HG03439 (cell line): ENCODE measurements around the gene CCSAP.
"Not testable (repeated sequence)": the region's sequence is repeated elsewhere in the genome, so short reads cannot be mapped to it uniquely, and the experiment has no call there.

Source experiments
- ATAC-seq: cut with Tn5 transposase; IDR thresholded peaks from one replicate; pipeline ENCODE4 v1.9.1; 2021; ENCODE audit warnings: mild to moderate bottlenecking, moderate library complexity; ENCODE audit not compliant: unreplicated experiment

CCSAP gene

DNA sequence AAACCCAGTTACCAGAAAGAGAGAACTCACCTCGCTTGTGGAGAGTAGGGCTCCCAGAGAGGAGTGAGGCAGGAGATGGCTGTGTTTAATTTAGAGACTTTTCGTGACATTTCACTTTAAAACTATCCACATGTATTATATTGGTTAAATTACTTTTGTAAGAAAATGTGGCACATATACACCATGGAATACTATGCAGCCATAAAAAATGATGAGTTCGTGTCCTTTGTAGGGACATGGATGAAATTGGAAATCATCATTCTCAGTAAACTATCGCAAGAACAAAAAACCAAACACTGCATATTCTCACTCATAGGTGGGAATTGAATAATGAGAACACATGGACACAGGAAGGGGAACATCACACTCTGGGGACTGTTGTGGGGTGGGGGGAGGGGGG, 51.2 kb downstream of the CCSAP start:
- not testable (repeated sequence) for ATAC-seq

DNA sequence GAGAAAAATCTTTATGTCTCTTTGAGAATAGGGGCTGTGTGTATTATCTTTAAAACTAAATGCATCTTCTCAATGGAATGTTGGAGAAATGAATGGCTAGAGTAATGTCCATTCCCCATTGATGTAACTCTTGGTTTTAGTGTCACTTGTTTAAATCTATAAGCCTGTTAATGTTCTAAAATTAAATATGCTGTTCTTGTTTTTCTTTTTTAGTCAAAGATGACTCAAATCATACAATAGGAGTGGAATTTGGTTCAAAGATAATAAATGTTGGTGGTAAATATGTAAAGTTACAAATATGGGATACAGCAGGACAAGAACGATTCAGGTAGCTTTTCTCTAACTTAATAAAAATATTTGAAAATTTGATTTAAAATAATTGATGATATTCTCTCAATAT, 54.3 kb downstream of the CCSAP start:
- ATAC-seq: no peak

DNA sequence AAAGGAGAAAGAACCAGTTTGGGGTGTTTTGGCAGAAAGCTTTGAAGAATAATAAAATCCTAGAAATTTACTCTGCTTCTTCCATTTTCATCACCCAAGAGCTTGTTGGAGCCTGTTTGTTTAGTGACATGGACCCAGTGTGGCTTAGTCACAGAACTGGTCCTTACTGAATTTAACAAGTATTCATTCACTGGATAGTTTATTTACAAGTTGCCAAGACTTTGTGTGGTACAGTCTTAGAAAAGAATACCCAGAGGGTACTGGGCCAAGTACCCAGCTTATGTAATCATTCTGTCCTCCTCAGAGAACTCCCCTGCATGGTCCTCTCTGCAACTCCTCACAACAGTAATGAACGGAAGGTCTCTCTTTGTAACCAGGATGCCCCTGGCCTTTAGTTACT, 55.6 kb downstream of the CCSAP start:
- no peak for ATAC-seq

DNA sequence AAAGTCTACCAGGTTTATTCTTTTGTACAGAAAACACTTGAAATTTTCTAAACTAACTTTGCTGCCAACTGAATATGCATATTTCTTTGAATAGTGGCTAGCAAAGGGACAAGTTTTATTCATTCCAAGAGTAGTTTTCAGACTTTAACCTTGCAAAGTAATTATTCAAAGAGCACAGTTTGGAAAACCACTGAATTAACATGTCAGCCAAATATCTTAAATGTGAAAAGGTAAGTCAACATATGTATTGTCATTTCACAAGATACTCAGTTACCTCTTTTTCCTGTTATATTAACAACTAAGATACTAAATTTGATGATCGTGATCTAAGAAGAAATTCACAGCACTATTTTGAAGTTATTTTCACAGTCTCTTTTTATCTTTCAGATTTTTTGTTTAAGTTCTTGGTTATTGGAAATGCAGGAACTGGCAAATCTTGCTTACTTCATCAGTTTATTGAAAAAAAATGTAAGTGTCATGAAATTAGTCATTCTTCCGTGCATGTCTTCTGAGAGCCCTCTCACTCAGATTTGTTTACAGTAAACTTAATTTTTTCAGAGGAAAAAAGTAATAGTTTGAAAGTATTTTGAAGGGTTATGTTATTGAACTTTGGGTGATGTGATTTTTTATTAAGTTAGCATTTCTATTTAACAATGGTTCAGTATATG, 56.6 kb downstream of the CCSAP start:
- no peak for ATAC-seq

DNA sequence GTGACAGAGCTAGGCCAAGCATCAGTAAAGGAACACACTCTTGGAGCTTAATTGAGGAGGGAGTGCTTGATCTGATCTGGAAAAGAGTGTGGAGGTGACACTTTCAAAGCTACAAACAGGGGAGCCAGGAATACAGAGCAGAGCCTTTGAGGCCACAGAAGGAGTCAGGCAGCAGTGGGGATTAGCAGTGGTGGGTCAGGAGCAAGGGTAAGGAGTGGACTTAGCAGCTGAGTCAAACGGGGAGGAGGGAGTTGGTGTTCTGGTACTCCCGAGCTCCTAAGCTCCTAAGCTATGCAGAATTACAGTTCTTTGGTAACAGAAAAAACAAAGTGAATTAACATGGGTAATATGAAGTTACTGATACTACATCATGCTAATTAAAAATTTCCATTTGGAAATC, 57.4 kb downstream of the CCSAP start:
- ATAC-seq: no peak

DNA sequence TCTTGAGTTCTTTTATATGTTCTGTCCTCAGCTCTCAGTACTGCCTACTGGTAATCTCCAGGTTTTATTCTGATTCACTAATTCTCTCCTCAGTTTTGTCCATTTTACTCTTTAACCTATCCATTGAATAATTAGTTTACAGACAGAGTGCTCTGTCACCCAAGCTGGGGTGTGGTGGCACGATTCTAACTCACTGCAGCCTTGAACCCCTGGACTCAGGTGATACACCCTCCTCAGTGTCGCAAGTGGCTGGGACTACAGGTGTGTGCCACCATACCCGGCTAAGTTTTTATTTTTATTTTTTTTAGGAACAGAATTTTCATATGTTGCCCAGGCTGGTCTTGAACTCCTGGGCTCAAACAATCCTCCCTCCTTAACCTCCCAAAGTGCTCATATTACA, 58.0 kb downstream of the CCSAP start:
- no peak for ATAC-seq

DNA sequence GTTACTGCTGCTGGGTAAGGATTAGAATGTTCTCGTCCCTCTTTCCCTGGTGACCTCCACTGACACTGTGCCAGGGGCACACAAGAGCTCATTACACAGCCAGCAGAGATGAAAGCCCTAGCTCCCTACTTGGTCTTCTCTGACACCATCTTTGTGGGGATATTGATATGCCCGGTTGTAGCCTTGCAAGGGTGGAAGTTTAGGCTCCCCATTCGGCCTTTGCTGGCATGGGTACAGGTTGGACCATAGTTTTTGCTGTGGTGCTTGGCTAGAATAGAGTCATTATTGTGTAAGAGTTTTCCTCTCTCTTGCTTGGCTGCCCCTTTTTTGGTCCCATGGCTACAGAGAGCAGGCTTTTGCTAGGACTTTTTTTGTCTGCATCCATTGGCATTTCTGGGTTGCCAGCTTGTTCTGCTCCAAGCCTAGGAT, 59.6 kb downstream of the CCSAP start:
- ATAC-seq: no peak

DNA sequence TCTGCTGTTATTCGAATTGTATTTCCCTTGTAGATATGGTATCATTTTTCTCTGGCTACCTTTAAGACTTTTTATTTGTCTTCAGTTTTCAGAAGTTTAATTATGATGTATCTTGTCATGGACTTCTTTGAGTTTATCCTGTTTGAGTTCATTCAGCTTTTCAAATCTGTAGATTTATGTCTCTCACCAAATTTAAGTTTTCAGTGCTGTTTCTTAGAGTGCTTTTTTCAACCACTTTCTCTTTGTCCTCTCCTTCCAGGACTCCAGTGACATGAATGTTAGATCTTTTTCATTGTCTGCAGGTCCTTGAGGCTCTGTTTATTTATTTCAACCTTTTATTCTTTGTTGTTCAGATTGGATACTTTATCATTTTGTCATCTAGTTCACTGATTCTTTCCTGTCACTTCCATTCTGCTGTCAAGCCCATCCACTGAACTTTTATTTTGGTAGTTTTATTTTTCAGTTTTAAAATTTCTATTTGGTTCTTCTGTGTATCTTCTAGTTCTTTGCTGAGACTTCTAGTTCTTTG, 60.5 kb downstream of the CCSAP start:
- no peak for ATAC-seq

DNA sequence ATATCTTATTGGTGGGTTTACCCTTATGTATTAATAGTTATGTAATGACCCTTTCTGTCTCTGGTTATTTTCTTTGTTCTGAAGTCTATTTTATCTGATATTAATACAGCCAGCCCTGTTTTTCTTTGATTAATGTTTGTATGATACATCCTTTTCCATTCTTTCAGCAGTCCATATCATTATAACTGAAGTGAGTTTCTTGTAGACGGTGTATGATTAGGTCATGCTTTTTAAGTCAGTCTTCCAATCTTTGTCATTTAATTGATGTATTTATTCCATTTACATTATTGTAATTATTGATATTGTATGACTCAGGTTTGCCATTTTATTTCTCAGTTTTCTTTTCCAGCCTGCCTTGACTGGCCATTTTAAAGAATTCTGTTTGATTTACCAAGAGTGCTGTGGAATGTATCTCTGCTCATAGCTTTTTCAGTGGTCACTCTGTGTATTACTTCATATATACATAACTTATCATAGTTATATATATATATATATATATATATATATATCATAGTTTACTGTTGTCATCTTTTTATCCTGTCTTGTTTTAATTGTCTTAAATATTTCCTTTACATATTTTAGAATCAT, 61.4 kb downstream of the CCSAP start:
- no peak for ATAC-seq

DNA sequence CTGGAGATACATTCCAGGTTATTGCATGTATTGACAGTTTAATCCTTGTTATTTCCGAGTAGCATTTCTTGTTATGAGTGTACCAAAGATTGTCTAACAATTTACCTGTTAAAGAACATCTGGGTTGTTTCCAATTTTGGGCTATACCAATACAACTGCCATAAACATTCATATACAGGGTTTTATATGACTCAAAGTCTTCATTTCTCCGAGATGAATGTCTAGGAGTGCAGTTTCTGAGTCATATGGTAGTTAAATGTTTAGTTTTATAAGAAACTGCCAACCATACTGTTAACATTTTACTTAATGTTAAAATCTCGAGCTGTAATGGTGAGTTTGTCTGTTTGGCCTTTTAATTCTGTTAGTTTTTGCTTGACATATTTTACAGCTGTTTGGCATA, 61.9 kb downstream of the CCSAP start:
- no peak for ATAC-seq

DNA sequence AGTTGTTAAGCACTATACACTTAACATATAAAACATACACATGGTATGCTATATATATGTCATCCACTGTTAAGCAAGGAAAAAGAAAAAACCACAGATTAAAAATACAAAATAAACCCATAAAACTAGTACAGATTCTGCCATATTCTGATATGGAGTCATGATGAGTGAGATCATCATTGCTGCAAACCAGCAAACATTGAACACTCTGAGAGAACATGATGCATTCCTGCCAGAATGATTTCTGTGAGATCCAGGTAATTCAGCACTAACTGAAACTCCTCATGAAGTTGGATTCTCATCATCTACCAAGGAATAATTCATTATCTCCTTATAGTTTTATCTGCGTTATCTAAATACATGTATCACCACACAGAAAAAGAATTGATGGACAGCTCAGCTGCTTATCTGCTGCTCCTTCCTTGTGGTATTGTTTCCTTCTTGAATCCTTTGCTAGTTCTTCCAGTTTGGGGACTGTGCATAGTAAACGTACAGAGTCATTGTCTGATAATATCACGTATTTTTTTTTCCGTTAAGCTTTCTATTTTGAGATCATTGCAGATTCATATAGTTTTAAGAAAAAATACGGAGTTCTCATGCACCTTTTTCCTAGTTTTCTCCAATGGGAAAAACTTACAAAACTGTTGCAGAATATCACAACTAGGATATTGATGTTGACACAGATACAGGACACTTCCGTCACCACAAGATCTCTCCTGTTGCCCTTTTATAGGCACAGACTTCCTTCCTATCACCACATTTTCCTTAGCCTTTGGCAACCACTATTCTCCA, 62.6 kb downstream of the CCSAP start:
- no peak for ATAC-seq

DNA sequence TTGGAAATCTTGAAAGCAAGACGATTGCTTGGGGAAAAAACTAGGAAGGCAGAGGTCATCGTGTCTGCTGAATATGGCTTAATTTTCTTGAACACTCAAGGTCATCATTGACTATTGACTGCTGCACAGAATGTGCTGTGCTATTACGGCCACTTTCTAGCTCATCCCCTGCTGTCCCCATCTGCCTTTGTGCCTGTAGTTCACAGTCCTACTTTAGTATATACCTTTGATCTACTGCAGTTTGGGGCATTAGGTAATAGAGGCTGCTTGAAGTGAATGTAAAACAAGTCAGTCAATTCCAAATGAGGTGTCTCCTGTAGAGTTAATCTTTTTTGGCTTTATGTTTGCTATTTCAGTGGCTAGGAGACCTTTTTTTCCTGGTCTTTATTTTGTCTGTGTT, 63.6 kb downstream of the CCSAP start:
- no peak for ATAC-seq

DNA sequence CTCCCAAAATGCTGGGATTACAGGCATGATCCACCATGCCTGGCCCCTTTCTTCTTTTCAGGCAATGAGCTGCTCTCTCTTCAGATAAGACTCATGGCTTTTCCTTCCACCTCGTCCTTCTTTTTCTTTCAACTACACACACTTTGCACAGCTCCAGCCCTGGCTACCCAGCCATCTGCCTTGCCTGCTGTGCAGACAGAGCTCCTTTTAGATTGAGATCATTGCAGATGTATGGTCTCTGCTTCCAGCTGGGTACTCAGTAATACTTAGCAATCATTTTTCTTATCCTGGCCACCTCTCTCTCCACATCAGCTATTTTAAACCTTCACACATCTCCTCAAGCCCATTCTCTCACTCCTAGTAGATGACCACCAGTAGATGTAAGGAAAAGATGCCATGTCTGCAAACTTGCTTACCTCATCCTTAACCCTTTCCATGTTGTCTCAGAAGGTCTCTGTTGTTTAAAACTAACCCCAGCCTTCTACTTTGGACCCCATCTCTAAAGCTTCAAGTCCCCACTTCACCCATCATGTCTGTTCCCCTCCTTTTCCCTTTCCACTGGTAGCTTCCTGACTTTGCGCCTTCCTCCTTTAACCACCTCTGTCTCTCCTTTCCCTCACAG, 64.6 kb downstream of the CCSAP start:
- no peak for ATAC-seq

DNA sequence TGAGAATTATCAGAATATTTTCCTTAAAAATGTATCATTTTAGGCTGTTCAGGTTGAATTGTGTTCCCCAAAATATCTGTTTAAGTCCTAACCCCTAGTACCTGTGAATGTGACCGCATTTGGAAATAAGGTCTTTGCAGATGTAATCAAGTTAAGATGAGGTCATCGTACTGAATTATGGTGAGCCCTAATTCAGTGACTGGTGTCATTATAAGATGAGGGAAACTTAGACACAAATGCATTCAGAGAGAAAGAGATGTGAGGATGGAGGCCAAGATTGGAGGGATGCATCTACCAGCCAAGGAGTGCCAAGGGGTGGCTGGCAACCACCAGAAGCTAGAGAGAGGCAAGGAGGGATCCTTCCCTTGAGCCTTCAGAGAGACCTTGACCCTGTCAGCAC, 67.8 kb downstream of the CCSAP start:
- ATAC-seq: no peak

DNA sequence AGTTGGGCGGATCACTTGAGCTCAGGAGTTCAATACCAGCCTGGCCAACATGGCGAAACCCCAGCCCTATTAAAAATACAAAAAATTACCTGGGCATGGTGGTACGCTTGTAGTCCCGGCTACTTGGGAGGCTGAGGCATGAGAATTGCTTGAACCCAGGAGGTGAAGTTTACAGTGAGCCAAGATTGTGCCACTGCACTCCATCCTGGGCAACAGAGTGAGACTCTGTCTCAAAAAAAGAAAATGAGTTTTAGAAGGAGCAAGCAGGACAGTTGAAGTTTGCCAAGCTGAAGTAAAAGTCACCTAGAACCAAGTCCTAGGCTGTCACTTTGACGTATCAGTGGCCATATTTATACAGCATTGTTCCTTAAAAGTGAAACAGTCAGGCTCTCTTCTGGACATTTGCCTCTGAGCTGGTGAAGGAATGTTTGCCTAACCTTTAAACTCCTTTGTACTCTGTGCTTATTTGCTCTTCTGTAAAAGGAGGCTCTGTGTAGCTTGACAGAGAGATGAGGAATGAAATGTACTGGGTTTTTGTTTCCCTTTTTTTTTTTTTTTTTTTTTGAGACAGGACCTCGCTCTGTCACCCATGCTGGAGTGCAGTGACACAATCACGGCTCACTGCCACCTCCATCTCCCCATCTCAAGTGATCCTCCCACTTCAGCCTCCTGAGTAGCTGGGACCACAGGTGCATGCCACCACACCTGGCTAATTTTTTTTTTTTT, 69.2 kb downstream of the CCSAP start:
- ATAC-seq: no peak

DNA sequence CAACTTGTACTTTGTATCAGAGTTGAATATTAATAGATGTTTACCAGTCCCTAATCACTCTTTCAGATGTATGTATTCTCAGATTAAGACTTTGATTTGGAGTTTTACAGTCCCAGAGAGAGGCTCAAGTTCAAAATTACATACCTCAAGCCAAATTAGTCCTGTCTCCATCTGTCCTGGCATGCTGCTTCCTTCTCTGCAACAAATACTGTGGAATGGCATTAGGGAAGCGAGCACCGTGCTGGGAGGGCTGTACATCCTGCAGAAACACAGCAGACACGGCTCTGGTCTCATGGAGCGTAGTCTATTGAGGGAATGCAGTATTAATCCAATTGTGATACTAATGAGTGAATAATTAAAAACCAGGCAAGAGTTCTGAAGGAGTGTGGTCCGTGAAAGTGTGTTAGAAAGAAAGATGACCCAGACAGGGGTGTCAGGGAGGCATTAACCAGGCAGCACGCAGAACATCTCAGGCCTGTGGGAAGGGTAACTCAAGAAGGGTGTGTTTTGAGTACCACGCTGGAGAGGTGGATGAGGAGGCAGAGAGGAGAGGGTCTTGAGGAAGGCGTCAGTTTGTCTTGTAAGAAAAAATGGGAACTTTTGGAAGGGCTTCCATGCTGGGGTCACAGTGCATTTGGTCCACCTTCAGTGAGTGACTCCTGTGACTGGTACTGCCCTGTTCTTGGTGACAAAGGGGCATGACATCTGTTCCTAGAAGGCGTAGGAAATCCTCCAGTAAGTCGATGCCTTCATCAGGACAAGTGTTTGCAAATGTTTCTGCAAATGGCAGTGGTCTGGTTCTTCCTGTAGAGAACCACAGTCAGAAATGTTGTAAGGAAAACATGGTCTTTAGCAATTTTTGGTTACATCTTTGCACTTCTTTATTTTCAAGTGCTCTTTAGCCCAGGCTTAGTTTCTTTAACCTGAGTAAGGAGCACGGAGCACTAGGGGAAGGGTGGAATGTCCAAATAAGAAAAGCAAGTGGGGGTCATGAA, 70.4 kb downstream of the CCSAP start:
- no peak for ATAC-seq

DNA sequence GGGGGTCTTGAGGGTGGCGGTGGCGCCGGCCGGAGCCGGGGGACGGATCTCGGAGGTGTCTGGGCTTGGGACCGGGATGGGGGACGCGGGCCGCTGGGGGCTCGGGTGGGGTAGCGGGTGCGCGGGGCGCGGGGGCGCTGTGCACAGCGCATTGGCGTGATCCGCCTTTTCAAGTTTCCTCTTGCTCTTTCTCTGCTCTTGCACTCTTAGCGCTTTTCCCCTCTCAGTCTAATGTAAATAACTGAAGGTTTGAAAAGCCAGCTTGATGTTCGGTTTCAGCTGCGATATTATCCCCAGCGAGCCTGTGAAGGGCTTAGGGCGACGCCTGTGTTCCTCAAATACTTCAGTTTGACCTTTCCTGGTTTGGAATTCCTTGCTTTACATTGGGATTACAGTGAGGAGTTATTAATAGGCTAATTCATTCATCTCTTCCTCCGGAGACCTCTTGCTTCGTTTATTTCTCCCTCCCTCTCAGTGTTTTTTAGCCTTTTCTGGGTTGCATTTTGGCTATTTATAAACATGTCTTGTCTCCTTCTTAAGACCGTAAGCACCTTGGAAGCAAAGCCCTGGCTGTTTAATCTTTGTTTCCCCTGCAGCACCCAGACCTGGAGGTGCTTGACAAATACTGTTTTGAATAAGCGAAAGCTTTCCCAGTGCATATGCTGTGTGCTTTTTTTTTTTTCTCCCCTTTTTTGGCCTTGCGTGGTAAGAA, 71.2 kb downstream of the CCSAP start:
- ATAC-seq: no peak
